Stimulated activated CD4-positive, alpha-beta T cell treated with anti-CD3 and anti-CD28 coated beads, TNF-alpha, amount 100 ng/mL, for 24 hours (primary cell): Measurements from ENCODE around the gene GPR153.

Experiments used
- DNase-seq, 3 experiments: peaks; one replicate each; pipeline ENCODE4 v3.0.0-alpha.2; 2020; ENCODE audit warnings: low read depth in 3 of 3

Gene GPR153

DNA sequence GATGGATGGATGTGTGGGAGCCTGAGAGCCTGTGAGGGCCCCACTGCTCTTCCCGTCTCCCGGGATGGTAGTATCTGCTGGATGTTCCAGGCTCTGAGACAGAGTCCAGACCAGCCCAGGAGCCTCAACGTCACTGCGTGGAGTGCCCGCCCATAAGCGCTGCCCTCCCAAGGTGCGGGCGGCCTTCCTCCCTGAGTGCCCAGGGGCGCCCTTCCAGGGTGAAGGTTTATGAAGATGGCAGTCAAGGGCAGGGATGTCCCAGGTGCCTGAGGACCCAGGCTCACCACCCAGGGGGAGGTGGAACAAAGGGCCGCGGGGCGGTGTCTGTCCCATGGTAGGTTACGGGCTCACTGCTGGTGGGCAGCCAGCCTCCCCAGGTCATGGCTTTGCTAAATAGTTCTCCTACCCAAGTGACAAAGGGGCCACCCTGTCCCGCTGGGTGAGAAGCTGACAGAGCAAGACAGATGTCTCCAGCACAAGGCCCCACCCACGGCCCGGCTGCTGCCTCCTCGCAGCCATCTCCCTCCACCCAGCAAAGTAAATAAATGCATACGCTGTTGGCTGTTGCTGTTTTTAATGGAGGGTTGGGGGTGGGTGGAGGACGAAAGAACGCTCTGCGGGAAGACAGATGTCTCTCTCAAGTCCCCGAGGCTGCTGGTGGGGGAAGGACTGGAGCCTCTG lies 9.0 kb upstream of the GPR153 start:
- no peak for DNase-seq

DNA sequence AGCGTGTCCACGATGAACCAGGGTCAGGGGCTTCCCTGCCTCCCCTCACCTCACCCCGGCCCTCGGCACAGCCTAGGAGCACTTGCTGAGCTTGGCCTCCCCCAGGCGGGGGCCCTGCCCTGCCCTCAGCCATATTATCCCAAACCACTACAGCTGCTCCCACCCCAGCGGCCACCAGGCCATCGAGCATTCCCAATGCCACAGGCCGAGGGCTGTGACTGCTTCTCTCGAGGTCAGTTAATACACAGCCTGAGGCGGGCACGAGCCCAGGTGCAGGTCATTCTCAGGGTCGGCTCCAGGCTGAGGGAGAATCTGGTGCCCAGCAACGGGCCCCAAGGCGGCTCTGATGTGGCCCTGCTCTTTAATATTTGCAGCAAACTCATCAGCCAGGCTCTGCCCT lies 8.4 kb upstream of the GPR153 start:
- no peak for DNase-seq

DNA sequence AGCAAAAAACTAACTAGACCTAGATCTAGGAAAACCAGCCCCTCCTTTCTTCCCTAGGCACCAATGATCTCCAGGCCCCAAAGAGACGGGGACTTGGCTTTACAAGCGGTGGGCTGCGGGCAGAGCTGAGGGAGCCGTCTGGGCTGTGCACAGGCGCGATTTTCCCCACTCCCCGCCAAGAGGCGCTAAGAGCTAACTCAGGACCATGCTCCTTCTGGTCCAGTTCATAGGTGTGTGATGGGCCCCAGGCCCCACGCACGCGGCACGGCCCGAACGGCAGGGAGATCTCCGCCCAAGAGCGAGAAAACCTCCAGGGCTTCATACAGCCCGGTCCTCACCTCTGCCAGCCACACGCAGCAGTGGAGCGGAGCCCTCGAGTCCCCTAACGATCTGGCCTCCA lies 7.5 kb upstream of the GPR153 start:
- DNase-seq: no peak

DNA sequence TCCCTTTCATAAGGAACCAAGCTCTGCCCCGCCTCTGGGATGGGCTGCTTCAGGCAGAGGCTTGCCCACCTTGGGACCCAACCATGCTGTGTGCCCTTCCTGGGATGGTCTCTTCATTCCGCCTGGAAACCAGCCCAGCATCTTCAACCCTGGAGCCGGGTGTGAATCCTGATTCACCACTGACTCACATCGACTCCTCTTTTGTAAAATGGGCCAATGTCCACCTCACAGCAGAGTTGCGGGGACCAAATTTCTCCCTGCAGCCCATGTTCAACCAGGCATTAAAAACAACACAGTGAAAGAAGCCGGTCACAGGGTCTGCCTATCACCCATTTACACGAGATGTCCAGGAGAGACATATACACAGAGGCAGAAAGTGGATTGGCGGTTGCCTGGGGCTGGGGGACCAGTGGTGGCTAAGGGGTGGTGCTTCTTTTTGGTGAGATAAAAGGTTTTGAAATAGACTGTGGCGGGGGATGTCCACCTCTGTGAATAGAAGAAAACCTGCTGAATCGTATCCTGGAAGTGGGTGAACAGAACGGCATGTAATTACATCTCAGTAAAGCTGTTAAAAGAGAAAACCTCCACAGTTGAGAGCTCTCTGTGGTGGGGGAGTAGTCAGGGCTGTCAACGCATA lies 6.9 kb upstream of the GPR153 start:
- DNase-seq: no peak

DNA sequence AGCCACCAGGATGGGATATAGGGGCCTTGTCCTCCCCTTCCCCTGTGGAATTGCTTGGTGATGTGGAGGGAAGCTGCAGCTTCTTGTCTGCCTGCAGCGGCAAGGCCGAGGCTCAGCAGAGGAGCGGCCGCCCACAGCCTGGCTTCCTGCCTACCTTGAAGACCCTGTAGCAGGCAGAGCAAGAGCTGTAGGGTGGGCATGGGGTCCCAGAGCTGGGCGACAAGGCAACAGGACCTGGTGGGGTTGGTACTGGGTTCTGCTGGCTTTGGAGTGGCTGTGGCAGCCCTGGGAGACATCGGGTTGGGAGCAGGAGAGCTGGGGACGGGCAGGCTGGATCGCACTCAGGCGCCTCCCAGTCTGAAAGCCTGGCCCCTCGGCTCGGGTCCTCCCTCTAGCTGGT lies 5.7 kb upstream of the GPR153 start:
- DNase-seq: no peak

DNA sequence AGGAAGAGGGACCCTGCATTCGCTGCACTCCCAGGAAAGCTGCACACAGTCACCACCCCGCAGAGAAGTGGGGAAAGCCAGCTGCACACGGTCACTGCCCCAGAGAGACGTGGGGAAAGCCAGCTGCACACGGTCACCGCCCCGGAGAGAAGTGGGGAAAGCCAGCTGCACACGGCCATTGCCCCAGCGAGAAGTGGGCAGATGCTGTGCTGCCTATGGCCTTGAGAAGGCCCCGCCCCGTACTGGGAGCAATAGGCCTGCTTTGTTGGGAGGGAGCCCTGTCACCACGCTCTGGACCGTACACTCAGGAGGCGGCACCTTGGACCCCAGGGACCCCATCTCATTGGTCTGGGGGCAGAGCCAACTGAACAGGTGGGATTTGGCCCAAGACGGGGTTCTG lies 4.3 kb upstream of the GPR153 start:
- no peak for DNase-seq

DNA sequence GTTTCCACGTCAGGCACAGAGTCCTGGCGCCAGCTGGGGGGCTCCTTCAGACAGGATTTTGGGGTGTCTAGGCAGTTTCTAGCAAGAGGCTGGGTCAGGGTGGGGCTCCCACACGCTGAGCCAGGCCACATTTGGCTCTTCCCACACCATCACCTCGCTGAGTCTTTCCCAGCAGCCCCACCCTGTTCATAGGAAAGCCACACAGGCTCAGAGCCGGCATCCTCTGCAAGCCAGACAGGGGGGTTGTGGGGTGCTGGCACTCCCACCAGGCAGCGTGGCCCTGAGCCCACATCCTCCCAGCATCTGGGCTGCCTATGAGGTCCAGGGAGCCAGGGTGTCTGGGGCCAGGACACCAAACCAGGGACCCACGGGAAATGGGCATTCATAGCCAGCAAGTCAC lies 2.8 kb upstream of the GPR153 start:
- DNase-seq: no peak

DNA sequence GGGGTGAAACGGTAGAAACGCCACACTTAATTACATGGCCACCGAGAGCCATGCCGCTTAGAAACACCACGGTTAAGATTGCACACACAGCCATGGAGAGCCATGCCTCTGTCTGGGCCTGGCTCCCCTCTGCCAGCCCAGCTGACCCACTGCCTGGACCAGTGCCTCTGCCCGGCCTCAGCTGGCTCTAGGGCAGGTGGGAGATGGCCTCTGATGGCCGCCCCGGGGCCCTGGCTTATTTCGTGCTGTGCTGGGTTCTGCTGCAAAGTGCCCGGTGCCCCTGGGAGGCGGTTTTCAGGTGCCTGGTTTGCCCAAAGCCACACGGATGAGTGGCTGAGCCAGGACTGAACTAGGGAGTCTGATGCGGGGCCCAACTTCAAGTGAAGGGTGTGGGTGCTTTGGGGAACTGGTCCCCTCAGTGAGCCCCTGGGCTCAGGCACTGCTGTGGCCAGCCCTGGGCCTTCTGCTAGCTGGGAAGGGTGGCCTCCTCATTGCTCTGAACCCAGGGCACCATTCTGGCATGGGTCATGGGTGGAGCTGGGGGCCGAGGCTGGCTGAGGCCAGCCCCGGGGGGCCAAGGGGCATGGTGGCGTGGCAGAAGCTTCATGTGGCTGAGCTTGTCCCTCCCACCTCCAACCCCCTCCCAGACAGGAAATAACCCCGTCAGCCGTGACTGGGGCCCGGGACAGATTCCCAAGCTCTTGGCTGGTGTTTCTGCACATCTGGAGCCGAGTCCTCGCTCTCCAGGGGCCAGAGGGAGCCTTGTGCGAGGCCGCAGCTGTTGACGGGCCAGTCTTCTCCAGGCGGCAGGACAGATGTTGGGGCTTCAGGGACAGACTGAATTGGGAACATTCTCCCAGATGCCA lies 1.9 kb upstream of the GPR153 start:
- no peak for DNase-seq

DNA sequence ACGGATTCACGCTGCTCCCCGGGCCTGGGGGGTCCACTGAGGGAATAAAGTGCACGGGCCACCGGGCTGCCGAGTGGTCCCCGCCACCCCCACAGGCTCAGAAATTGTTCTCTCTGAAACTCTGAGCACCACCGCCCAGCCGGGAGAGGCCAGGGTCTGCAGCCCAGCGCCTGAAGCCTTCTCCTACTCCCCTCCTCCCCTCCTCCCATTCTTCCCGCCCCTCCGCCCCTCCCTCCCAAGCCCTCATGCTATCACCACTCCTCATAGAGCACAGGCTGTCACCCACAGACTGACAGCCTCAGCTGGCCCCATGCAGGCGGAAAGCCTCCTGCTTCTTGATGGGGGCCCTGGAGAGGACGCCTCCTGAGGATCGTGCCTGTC lies 707 bp upstream of the GPR153 start:
- no peak for DNase-seq

DNA sequence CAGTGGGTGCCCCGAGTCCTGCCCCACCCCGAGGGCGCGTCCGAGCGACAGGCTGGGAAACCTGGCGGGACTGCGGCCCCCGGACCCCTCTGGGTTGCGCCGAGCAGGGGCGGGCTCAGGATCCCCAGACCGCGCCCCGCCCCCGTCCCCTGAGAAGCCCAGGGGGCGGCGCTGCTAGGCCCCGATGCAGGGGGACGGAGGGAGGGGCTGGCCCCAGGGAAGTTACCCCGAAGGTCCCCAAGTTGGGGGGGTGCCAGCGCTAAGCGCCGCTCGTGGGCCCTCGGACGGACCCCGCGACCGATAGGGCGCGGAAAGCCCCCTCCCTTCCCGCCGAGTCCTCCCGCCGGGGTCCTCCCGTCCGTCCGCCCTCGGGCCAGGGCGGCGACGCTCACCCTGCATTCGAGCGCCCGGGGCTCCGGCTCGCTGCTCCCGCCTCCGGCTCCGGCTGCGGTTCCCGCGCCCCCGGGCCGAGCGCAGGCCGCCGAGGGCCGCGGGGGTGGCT lies 414 bp downstream of the GPR153 start:
- no peak for DNase-seq

DNA sequence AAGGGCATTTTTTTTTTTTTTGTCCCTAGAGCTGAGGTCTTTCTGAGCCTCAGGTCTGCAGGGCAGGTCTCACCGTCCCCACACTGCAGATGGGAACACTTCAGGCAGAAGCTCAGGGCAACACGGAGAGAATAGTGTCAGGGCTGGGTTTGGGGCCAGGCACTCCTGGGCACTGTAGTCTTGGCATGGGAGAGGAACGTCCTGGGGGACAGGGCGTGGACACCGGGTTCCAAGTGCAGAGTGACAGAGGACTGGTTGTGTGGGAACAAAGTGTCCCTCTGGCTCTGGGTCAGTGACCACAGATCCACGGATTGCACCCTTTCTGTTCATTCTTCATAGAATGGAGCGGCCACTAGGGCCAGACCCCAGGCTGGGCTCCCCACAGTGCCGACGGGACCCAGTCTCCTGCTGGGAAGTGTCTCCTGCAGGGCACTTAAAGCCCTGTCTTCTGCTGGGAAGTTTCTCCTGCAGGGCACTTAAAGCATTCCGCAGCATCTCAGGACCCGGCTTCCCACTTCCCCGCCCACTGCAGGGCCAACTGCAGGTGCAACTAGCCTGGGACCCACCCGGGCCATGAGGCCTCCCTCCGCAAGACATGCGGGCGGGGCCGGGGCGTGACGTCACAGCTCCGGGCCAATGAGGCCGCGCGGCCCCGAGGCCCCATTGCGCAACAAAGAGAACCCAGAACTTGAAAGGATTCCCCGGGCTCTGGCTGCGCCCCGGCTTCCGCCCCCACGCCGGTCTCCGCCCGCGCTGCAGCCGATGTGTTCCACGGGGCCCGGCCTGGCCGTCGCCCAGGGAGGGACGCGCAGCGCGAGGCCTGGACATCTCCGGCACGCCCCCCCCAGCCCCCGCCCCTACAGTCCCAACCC lies 1.2 kb downstream of the GPR153 start:
- peak; percentile 44 to 77 (median 53) for DNase-seq

DNA sequence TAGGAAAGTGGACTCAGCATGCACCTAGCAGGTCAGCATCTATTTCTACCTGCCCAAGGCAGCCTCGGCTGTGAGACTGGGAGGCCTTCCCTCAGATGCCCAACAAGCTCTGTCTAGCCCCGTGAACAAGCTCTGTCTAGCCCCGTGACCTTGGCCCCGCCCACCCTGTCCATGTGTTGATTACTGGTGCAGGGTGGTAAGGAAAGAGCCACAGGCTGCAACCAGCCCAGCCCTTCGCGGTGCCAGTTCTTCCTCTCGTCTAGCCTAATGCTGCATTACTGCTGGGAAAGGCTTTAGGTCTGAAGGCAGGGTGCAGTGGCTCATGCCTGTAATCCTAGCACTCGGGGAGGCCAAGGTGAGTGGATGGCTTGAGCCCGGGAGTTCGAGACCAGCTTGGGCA lies 2.2 kb downstream of the GPR153 start:
- no peak for DNase-seq

DNA sequence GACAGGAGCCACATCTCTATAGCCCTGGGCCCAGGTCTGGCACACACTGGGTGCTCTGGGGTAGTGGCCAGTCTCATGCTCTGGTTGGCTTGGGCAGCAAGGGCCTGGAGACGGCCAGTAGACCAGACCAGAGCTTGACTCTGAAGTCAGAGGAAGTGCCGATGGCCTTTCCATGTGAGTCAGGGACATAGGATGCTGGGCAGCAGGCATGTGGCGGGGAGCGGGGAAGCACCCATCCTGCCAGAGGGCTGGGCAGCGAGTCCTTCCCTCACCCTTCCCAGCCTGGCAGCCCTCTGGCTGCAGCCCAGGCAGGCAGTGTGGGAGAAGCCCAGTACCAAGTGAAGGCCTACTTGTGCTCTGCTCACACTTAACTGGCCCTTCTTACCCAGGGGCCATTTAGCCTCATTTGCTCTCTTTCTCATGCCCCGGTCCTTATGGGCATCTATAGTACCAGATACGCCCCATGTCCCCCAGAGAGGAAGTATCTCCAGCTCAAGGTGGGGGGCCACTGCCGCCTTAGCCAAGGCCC lies 3.3 kb downstream of the GPR153 start:
- no peak for DNase-seq

DNA sequence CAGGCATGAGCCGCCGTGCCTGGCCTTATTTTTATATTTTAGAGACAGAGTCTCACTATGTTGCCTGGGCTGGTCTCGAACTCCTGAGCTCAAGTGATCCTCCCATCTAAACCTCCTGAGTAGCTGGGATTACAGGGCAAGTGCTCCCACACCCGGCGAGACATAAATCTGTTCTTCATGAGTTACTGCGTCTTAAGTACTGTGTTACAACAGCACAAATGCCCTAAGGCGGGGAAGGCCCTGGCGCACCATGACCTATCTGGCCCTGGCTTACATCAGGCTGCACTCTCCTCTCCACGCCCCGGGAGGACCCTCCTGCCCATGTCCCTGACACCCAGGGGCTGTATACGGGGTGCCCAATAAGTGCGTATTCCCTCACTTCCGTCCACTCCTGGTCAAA lies 4.3 kb downstream of the GPR153 start:
- DNase-seq: no peak

DNA sequence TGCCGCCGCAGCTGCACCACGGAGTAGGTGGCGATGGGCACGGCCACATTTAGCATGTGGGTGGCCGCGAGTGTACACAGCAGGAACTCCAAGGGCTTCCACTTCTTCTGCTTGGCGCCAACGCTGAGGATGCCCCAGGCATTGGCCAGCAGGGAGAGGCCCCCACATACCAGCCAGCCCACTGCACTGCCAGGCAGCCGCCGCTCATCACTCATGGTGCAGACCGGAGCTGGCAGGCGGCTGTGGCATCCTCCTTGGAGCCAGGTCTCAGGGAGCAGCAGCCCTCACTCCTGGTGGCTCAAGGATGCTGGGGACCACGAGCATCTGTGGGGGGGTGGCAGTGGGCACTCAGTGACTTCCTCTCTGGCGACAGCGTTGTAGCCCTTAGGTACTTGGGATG lies 6.2 kb downstream of the GPR153 start:
- no peak for DNase-seq

DNA sequence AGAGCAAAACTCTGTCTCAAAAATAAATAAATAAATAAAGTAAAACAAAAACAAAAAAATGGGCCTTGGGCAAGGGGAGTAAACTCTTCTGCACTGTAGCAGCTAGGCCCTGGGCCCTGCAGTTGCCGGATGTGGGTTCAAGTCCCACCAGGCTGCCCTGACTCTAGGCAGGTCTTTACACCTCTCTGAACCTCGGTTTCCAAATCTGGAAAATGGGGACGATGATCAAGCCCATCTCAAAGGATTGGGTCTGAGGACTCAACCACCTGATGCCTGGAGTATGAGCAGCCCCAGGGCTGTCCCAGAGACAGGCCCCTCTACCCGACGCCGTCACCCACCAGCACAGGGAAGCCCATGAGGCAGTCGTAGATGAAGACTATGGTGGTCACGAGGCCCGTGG lies 7.5 kb downstream of the GPR153 start:
- no peak for DNase-seq

DNA sequence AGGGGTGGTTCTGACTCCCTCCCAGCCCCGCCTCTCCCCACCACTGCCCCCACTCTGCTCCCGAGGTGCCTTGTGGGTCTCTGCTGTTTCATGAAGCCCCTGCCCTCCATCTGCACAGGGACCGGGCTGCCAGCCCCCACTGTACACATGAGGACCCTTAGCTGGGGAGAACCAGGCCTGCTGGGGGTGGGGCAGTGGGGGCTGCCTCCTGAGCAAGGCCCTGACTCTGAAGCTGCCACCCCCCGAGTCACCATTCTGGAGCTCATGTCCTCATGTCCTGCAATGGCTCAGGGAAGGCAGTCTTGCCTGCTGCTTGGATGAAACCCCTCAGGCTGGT lies 8.6 kb downstream of the GPR153 start:
- DNase-seq: no peak

DNA sequence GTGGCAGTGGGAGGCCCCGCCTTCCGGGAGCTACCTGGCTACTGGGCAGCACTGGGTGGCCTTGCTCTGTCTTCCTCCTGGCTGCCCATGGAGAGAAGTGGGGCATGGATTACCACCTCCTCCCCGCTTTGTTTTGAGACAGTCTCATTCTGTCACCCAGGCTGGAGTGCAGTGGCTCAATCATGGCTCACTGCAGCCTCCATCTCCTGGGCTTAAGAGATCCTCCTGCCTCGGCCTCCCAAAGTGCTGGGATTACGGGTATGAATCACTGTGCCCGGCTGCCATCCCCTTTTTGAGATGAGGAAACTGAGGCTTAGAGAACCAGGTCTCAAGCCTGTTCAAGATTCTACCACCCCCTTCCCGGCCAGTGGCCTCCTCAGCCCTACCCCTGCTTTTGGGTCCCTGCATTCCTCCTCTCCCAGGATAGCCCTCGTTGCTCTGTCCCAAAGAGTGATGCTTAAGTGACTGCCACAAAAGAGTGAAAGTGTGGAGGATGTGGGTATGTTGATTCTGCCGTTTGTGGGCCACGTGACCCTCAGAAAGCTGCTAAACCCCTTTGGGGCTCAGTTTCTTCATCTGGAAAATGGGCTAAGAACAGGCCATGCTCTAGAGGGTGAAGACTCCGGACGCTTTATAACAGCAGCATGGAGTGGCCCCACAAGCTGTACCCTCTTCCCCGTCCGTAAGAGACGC lies 9.1 kb downstream of the GPR153 start:
- DNase-seq: no peak

DNA sequence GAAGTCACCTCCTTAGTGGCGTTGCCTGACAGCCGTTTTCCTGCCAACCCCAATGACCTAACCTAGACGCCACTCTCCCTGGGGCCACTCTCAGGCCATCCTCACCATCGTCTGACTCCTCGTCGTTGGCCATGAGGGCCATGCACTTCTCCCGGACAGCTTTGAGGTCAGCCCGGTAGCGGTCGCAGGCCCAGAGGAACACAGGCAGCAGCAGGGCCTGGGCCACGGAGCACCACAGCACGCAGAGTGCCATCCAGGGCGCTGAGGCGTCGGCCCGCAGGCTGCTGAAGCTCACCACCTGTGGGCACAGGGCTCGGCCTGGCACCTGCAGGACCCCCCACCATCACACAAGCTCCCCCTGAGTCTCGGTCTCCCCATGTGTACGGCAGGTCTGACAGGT lies 9.7 kb downstream of the GPR153 start:
- no peak for DNase-seq

DNA sequence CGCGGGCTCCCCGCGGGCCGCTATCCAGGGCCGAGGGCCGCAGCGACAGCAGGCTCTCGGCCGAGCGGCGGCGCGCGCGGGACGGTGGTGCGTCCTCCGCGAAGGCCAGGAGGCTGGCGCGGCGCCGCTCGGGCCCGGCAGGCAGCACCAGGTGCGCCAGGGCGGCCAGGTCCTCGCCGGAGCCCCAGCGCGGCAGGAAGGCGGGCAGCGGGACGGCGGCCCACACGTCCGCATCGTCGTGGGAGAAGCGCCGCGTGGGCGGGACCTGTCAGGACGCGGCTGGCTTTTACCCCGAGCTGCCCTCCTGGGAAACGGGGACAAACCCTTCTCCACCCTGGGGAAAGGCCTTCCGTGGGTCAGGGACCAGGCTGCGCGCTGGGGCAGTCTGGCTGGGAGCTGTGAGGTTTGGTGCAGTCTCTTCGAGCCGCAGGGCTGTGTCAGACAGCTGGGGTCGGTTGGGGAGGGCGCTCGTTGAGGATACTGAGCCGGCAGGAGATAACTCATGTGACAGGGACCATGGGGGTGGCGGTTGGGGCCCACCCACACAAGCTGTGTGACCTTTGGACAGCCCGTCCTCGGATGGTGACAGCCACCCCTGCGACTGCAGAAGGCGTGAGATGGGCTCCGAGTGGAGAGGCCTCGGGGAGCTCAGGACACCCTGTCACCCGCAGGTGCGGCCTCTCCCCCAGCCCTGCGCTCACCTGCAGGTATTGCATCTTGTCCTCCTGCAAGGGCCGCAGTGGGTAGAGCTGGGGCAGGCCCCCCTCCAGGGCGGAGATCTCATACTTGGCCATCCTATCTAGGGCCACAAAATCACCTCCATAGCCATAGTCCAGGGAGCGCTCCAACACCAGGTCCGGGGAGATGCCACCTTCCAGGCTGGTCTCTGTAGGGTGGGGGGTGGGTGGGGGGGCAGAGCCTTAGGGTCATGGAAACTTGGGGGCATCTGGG lies 10.9 kb downstream of the GPR153 start:
- DNase-seq: no peak
